NCI-H2227 (cell line): ENCODE measurements around the gene PRPF6.

ENCODE experiments used
- DNase-seq: peaks from one replicate; lab custom pipeline; 2025; ENCODE audit not compliant: unreplicated experiment; lab: John Stamatoyannopoulos, UW

PRPF6 gene

DNA sequence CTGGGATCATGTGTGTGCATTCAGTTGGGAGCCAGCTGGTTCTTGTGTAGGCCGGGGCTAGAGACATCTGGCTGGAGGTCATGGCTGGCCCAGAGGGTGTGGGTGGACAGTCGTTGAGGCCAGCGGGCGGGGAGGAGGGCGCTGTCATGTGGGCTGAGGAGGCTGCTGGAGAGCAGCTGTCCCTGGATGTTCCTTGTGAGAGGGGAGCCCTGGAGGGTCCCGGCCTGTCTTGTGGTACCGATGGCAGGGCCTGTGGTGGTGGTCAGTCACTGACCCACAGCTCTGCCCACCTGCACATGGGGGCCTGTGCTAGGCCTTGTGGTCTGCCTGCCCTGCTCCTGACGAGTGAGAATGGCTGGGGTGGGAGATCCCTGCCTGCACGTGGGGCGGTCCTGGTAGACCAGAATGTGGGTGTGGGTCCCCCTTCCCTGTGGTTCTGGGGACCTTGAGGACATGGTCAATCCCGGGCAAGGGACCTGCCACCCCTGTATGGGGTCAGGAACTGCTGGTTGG lies 53.1 kb downstream of the PRPF6 start:
- DNase-seq, result no peak

GRCh38 chr20:64035066-64035932 lies 54.4 kb downstream of the PRPF6 start:
- no peak for DNase-seq

DNA sequence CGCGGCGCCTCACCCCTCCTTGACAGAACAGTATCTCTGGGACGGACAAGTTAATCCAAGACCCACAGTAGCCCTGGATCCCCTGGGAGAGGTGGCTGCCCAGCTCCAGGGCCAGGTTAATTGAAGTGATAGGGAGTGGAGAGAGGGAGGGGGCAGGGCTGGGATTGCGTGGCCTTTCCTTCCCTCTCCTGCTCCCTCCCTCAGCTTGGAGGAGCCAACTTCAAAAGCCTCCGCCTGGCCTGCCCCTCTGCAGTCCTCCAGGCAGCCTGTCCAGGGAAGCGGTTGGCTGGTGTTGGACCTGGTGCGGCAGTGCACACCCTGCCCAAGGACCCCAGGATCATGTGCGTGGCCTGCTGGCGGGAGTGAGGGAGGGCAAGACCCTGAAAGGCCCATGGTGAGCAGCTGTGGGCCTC lies 55.0 kb downstream of the PRPF6 start, which contains the start of gene C20orf204:
TSS of gene C20orf204 (plus strand) at position 250 of the 413 bp plus-strand sequence. CDS start at position 392, 142 bp downstream.
- no peak for DNase-seq

DNA sequence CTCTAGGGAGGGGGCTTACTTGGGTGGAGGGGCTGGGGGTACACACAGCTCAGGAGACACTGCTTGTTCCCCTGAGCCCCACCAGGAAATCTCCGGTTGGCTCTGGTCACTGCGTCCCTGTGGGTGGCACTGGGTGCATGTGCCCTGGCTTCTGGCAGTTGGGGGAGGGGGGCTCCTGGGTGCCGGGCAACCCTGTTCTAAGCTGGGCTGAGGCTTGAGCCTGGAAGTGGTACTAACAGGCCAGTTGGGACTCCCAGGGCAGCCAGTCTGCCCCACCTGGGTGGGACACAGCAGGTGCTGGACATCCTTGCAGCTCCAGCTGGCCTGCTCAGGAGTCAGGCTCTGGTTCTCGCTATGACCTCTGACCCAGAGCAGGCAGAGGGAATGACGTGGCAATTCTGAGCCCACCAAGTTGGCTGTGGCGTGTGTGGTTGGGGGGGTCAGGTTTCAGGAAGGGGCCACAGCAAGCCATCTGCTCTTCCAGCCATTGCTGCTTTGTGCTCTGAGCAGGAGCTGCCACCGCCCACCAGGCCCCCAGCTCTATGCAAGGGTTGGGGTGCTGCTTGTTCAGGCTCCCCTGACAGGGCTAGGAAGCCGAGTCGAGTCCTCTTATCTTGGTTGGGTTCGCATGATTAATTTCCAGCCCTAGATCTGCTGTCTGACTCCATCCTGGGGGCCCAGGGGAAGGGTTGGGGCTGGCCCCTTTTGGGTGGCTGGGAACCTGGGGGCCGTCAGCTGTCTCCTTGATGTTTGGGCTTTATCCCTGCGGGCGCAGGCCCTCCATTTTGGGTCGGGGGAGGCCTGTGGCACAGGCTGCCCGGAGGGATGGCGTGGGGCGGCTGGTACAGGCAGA lies 55.6 kb downstream of the PRPF6 start:
- no peak for DNase-seq

GRCh38 chr20:64037199-64037497 lies 56.2 kb downstream of the PRPF6 start:
- DNase-seq, result no peak

DNA sequence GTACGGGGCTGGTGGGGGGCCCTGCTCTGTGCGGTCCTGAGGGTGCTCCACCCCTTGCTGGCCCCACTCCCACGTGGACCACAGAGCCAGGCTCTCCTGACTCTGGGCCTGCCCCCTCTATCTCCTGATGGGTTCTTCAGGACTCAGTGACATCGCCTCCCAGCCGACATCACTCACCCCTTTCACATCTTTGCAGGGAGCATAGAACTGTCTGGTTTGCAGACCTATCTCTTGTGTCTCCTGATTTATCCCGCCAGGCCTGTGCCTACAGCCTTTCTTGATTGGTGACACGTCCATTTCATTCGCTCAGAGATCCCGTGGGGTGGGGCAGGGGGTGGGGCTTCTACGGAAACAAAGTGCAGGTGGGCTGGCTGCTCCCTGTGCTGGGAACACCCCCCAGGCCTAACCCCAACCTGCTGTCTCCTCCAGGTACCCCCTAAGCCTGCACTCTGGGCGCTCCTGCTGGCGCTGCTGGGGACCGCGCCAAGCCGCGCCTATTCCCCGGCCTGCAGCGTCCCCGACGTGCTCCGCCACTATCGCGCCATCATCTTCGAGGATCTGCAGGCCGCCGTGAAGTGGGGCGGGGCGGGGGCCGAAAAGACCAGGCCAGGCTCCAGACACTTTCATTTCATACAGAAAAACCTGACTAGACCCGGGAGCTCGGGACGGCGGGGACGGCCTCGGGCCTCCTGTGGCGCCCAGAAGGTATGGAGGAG lies 56.7 kb downstream of the PRPF6 start:
- DNase-seq, result peak; percentile 56

GRCh38 chr20:64038224-64038564 lies 57.3 kb downstream of the PRPF6 start:
- peak; percentile 65 for DNase-seq

DNA sequence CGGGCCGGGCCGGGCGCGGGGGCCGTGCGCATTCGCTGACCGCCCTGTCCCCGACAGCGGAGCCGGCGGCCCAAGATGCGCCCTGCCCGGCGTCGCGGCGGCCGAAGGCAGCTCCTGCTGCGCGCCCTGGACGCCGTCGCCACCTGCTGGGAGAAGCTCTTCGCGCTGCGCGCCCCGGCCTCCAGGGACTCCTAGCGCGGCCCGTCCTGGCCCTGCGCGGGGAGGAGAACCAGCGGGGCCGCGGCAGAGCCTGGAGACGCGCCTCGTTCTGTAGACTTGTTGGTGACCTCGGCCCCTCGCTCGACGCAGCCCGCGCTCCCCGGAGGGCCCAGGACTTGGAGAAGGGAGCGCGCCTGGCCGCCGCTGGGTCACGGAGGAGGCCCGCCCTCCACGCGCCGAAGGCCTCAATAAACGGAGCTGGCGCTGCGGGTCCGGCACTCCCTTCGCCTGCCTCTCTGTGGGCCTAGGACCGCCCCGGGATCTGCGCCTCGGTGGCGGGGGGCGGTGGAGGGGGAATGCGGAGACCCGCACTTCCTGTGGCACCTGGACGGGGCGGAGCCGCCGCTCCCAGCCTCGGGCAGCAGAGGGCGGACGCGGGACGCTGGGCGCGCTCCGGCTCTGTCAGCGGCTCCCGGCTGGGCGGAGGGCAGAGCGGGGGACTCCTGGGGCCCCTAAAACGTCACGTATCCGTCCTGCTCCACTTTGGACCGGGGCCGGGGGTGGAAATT lies 57.8 kb downstream of the PRPF6 start:
- peak; percentile 86 for DNase-seq

- no peak for DNase-seq
These were observed 58.6 kb downstream of the PRPF6 start for GRCh38 chr20:64039293-64040160.

- DNase-seq, result no peak
These were observed 59.5 kb downstream of the PRPF6 start for GRCh38 chr20:64040231-64041039.

DNA sequence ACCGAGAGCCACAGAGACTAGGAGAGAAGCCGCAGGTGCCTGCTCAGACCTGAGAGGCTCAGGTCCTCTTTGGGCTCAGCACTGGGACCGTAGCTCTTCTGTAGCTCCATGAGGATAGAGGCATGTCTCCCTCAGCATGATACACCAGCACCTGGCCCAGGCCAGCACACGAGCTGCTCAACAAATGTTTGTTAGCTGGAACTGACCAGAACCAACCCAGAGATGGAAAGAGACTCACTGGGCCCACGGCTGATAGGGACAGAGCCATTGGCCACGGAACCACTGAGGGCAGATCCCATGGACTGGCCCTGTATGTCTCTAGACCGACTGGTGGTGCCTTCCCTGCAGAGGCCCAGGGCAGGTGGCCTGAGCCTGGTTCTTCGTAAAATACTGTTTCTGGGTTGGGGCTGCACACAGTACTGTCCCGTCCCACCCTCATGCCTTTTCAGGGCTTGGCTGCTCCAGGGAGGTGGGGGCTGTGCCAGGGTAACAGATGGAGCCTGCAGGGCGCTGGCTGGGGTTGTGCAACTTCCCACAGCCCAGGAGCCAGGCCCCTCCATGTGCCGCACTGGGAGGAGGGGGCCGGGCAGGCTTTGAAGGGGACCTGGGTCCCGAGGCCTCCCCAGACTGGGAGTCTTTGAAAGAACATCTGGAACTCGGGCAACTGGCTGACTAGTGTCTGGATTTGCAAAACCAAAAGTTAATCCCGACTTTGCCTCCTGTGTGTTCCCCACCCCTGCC lies 60.3 kb downstream of the PRPF6 start:
- no peak for DNase-seq

DNA sequence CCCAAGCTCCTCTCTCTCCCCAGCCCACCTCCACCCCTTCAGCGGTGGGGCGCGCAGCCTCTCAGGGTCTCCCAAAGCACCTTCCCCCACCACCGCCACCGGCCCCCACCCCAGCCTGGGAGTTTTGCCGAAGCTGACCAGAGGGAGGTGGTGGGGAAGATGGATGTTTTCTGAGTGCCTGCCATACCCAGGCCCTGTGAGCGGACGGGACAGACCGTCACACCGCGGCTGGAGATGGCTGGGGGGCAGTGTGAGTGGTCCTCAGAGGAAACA lies 60.8 kb downstream of the PRPF6 start:
- DNase-seq, result no peak

- DNase-seq, result peak; percentile 31
These were observed 61.3 kb downstream of the PRPF6 start for GRCh38 chr20:64042054-64042781.

DNA sequence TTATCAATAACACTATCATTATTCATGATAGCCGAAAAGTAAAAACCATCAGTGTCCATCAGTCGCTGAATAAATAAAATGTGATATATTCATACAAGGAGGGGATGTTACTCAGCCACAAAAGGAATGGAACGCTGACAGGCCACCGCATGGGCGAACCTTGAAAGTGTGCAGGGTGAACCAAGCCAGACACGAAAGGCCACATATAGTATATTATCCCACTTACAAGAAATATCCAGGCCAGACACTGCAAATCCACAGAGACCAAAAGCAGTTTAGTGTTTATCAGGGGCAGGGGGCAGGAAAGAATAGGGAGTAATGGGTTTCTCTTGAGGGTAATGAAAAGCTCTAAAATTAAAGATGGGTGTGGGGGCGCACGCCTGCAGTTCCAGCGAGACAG lies 62.8 kb downstream of the PRPF6 start:
- DNase-seq, result no peak

- no peak for DNase-seq
These were observed 63.7 kb downstream of the PRPF6 start for GRCh38 chr20:64044484-64045247.

GRCh38 chr20:64045346-64046011 lies 64.5 kb downstream of the PRPF6 start:
- DNase-seq, result no peak

GRCh38 chr20:64047046-64047389 lies 66.1 kb downstream of the PRPF6 start:
- no peak for DNase-seq
